Activated naive CD8-positive, alpha-beta T cell treated with anti-CD3 and anti-CD28 coated beads, Interleukin-2, amount 50 U/mL, for 24 hours (primary cell): ENCODE measurements around the gene FGGY.
"Not testable (repeated sequence)": the region's sequence is repeated elsewhere in the genome, so short reads cannot be mapped to it uniquely, and the experiment has no call there.

Experiments
- ATAC-seq: fragments of 150-1000 bp; cut with Tn5 transposase; one replicate; pipeline ENCODE4 v1.10.0; 2021
- DNase-seq: peaks from one replicate; pipeline ENCODE4 v3.0.0; 2021
- H3K27ac Mint-ChIP-seq: one replicate; pipeline ENCODE4 v1.8.0; 2021; ENCODE audit warnings: mild to moderate bottlenecking, mixed read lengths
- H3K27me3 Mint-ChIP-seq: one replicate; pipeline ENCODE4 v1.8.0; 2021; ENCODE audit warnings: mixed read lengths
- H3K36me3 Mint-ChIP-seq: one replicate; pipeline ENCODE4 v1.8.0; 2021; ENCODE audit warnings: low read depth, mixed read lengths
- H3K4me1 Mint-ChIP-seq: one replicate; pipeline ENCODE4 v1.8.0; 2021; ENCODE audit warnings: mixed read lengths
- H3K4me3 Mint-ChIP-seq: one replicate; pipeline ENCODE4 v1.8.0; 2021; ENCODE audit warnings: mild to moderate bottlenecking, moderate library complexity, mixed read lengths
- H3K9me3 Mint-ChIP-seq: one replicate; pipeline ENCODE4 v1.8.0; 2021; ENCODE audit warnings: mixed read lengths

Gene FGGY

GRCh38 chr1:59516881-59517280, 220.0 kb downstream of the FGGY start:
- no peaks in the 10 kb centered on the region for H3K27me3 Mint-ChIP-seq
- DNase-seq (no peak), ATAC-seq (no peak)
- no peak overlapping the region for H3K27ac Mint-ChIP-seq
- H3K4me1 Mint-ChIP-seq = no peaks in the 10 kb centered on the region
- H3K9me3 Mint-ChIP-seq = no peaks in the 10 kb centered on the region
- H3K4me3 Mint-ChIP-seq = no peak overlapping the region
- H3K36me3 Mint-ChIP-seq = peaks cover 6% of the 10 kb centered on the region

- no peaks in the 10 kb centered on the region for H3K27me3 Mint-ChIP-seq
- H3K9me3 Mint-ChIP-seq = no peaks in the 10 kb centered on the region
- ATAC-seq (no peak), DNase-seq (no peak)
- H3K4me3 Mint-ChIP-seq = no peak overlapping the region
- H3K27ac Mint-ChIP-seq = no peak overlapping the region
- H3K36me3 Mint-ChIP-seq = peaks cover 3% of the 10 kb centered on the region
- no peaks in the 10 kb centered on the region for H3K4me1 Mint-ChIP-seq
Observed at GRCh38 chr1:59520194-59520593, 223.3 kb downstream of the FGGY start.

- H3K4me3 Mint-ChIP-seq = no peak overlapping the region
- H3K9me3 Mint-ChIP-seq = no peaks in the 10 kb centered on the region
- no peaks in the 10 kb centered on the region for H3K27me3 Mint-ChIP-seq
- H3K27ac Mint-ChIP-seq = no peak overlapping the region
- H3K4me1 Mint-ChIP-seq = no peaks in the 10 kb centered on the region
- ATAC-seq (no peak), DNase-seq (no peak)
- peaks cover 3% of the 10 kb centered on the region for H3K36me3 Mint-ChIP-seq
Observed at GRCh38 chr1:59520827-59521418, 224.0 kb downstream of the FGGY start.

- DNase-seq (no peak), ATAC-seq (no peak)
- Mint-ChIP-seq H3K27me3 (no peaks in the 10 kb centered on the region), H3K27ac (no peak overlapping the region), H3K4me1 (no peaks in the 10 kb centered on the region), H3K36me3 (peaks cover 3% of the 10 kb centered on the region), H3K9me3 (no peaks in the 10 kb centered on the region), H3K4me3 (no peak overlapping the region)
Observed at GRCh38 chr1:59521456-59521855, 224.6 kb downstream of the FGGY start.

GRCh38 chr1:59522925-59523505, 226.1 kb downstream of the FGGY start:
- ATAC-seq (no peak), DNase-seq (no peak)
- no peaks in the 10 kb centered on the region for H3K27me3 Mint-ChIP-seq
- H3K4me1 Mint-ChIP-seq = no peaks in the 10 kb centered on the region
- H3K27ac Mint-ChIP-seq = no peak overlapping the region
- H3K36me3 Mint-ChIP-seq = no peaks in the 10 kb centered on the region
- no peak overlapping the region for H3K4me3 Mint-ChIP-seq
- no peaks in the 10 kb centered on the region for H3K9me3 Mint-ChIP-seq

GRCh38 chr1:59523745-59524450, 227.0 kb downstream of the FGGY start:
- Mint-ChIP-seq H3K4me1 (no peaks in the 10 kb centered on the region), H3K27ac (no peak overlapping the region), H3K4me3 (no peak overlapping the region), H3K36me3 (no peaks in the 10 kb centered on the region), H3K27me3 (no peaks in the 10 kb centered on the region), H3K9me3 (no peaks in the 10 kb centered on the region)
- DNase-seq = no peak
- no peak for ATAC-seq

- DNase-seq (no peak), ATAC-seq (no peak)
- no peak overlapping the region for H3K4me3 Mint-ChIP-seq
- no peaks in the 10 kb centered on the region for H3K9me3 Mint-ChIP-seq
- H3K36me3 Mint-ChIP-seq = no peaks in the 10 kb centered on the region
- H3K27ac Mint-ChIP-seq = no peak overlapping the region
- no peaks in the 10 kb centered on the region for H3K27me3 Mint-ChIP-seq
- no peaks in the 10 kb centered on the region for H3K4me1 Mint-ChIP-seq
Observed at GRCh38 chr1:59526240-59526639, 229.3 kb downstream of the FGGY start.

GRCh38 chr1:59528471-59528870, 231.6 kb downstream of the FGGY start:
- Mint-ChIP-seq H3K27me3 (no peaks in the 10 kb centered on the region), H3K4me3 (no peak overlapping the region), H3K36me3 (peaks cover 6% of the 10 kb centered on the region), H3K9me3 (peaks cover 8% of the 10 kb centered on the region), H3K27ac (no peak overlapping the region), H3K4me1 (no peaks in the 10 kb centered on the region)
- no peak for DNase-seq
- ATAC-seq = no peak

GRCh38 chr1:59528900-59529299, 232.0 kb downstream of the FGGY start:
- H3K4me1 Mint-ChIP-seq = no peaks in the 10 kb centered on the region
- no peak overlapping the region for H3K4me3 Mint-ChIP-seq
- ATAC-seq (no peak), DNase-seq (no peak)
- peaks cover 6% of the 10 kb centered on the region for H3K36me3 Mint-ChIP-seq
- H3K27ac Mint-ChIP-seq = no peak overlapping the region
- H3K27me3 Mint-ChIP-seq = no peaks in the 10 kb centered on the region
- H3K9me3 Mint-ChIP-seq = peaks cover 9% of the 10 kb centered on the region

- peaks cover 7% of the 10 kb centered on the region for H3K36me3 Mint-ChIP-seq
Observed at GRCh38 chr1:59530119-59530518, 233.2 kb downstream of the FGGY start.

GRCh38 chr1:59532102-59532501, 235.2 kb downstream of the FGGY start:
- no peak overlapping the region for H3K4me3 Mint-ChIP-seq
- no peak overlapping the region for H3K27ac Mint-ChIP-seq
- DNase-seq = no peak
- H3K27me3 Mint-ChIP-seq = no peaks in the 10 kb centered on the region
- H3K4me1 Mint-ChIP-seq = no peaks in the 10 kb centered on the region
- no peak for ATAC-seq
- peaks cover 7% of the 10 kb centered on the region for H3K36me3 Mint-ChIP-seq
- peaks cover 16% of the 10 kb centered on the region for H3K9me3 Mint-ChIP-seq

More at GRCh38 chr1:59530119-59530518, 233.2 kb downstream of the FGGY start:
- H3K4me1 Mint-ChIP-seq = no peaks in the 10 kb centered on the region
- H3K4me3 Mint-ChIP-seq = no peak overlapping the region
- ATAC-seq = no peak
- DNase-seq = no peak
- no peak overlapping the region for H3K27ac Mint-ChIP-seq
- peaks cover 16% of the 10 kb centered on the region for H3K9me3 Mint-ChIP-seq
- H3K27me3 Mint-ChIP-seq = no peaks in the 10 kb centered on the region

- not testable (repeated sequence) for H3K4me1 Mint-ChIP-seq, H3K36me3 Mint-ChIP-seq, ATAC-seq, H3K4me3 Mint-ChIP-seq, H3K27me3 Mint-ChIP-seq, H3K27ac Mint-ChIP-seq, DNase-seq, H3K9me3 Mint-ChIP-seq
Observed at GRCh38 chr1:59538476-59538875, 241.6 kb downstream of the FGGY start.

- DNase-seq (no peak), ATAC-seq (no peak)
- H3K4me3 Mint-ChIP-seq = no peak overlapping the region
- H3K36me3 Mint-ChIP-seq = no peaks in the 10 kb centered on the region
- no peak overlapping the region for H3K27ac Mint-ChIP-seq
- peaks cover 5% of the 10 kb centered on the region for H3K4me1 Mint-ChIP-seq
- H3K9me3 Mint-ChIP-seq = no peaks in the 10 kb centered on the region
- H3K27me3 Mint-ChIP-seq = no peaks in the 10 kb centered on the region
Observed at GRCh38 chr1:59539961-59540681, 243.2 kb downstream of the FGGY start.

GRCh38 chr1:59541161-59541560, 244.3 kb downstream of the FGGY start:
- Mint-ChIP-seq H3K9me3 (no peaks in the 10 kb centered on the region), H3K4me3 (no peak overlapping the region), H3K4me1 (peaks cover 5% of the 10 kb centered on the region), H3K27ac (no peak overlapping the region), H3K27me3 (no peaks in the 10 kb centered on the region), H3K36me3 (no peaks in the 10 kb centered on the region)
- no peak for DNase-seq
- ATAC-seq = no peak

GRCh38 chr1:59541891-59542290, 245.0 kb downstream of the FGGY start:
- Mint-ChIP-seq H3K27ac (no peak overlapping the region), H3K4me1 (peaks cover 5% of the 10 kb centered on the region), H3K9me3 (no peaks in the 10 kb centered on the region), H3K4me3 (no peak overlapping the region), H3K36me3 (no peaks in the 10 kb centered on the region), H3K27me3 (no peaks in the 10 kb centered on the region)
- no peak for ATAC-seq
- DNase-seq = no peak
